Keratinocyte (primary cell): Measurements from ENCODE around the gene PLXND1. TPM values are rescaled to one million over a fixed set of nuclear protein-coding genes. Genes with fewer than 3 reads are reported as not detected.

Experiments
- DNase-seq: peaks from one replicate; pipeline ENCODE4 v3.0.0-alpha.2; 2011; ENCODE audit warnings: low read depth, missing footprints, low spot score
- FAIRE-seq: peaks from 2 replicates; lab custom pipeline; 2011; peaks lifted over from hg19 to GRCh38; lab: Jason Lieb, UNC
- H2AFZ ChIP-seq: 2 replicates; pipeline ENCODE4 v1.6.0; 2012; ENCODE audit warnings: low read length, control low read depth, inconsistent platforms; ENCODE audit not compliant: control insufficient read depth
- H3K27ac ChIP-seq: 2 replicates; pipeline ENCODE4 v1.5.1; 2011; ENCODE audit warnings: low read length; ENCODE audit not compliant: control insufficient read depth, insufficient read depth
- H3K27me3 ChIP-seq: 3 replicates; pipeline ENCODE4 v1.6.0; 2011; ENCODE audit warnings: low read length; ENCODE audit not compliant: control insufficient read depth, insufficient read depth; ENCODE audit errors: extremely low read depth
- H3K36me3 ChIP-seq, 2 experiments: 2 replicates in 1 of 2; 3 replicates in 1 of 2; pipeline ENCODE4 v1.5.1; 2011; ENCODE audit warnings: low read length in 2 of 2, mild to moderate bottlenecking in 1 of 2; ENCODE audit not compliant: control insufficient read depth in 2 of 2, insufficient read depth in 2 of 2; ENCODE audit errors: extremely low read depth in 1 of 2
- H3K4me1 ChIP-seq: 3 replicates; pipeline ENCODE4 v1.5.1; 2011; ENCODE audit warnings: low read length; ENCODE audit not compliant: control insufficient read depth, insufficient read depth; ENCODE audit errors: extremely low read depth
- H3K4me2 ChIP-seq: 3 replicates; pipeline ENCODE4 v1.6.0; 2011; ENCODE audit warnings: low read depth, low read length; ENCODE audit not compliant: control insufficient read depth, insufficient read depth; ENCODE audit errors: extremely low read depth
- H3K4me3 ChIP-seq, 3 experiments: fragments of 200-600 bp in 1 of 3; sonication (generic) in 1 of 3; 2 replicates in 2 of 3; 3 replicates in 1 of 3; pipeline ENCODE4 v1.5.1; 2011 to 2016; ENCODE audit warnings: low read length in 3 of 3, mild to moderate bottlenecking in 3 of 3, control low read depth in 2 of 3, inconsistent platforms in 1 of 3, low read depth in 1 of 3, mixed read lengths in 1 of 3, mixed run types in 1 of 3, moderate library complexity in 1 of 3; ENCODE audit not compliant: control insufficient read depth in 2 of 3, insufficient read depth in 2 of 3; ENCODE audit errors: extremely low read depth in 1 of 3
- H3K79me2 ChIP-seq: 2 replicates; pipeline ENCODE4 v1.6.0; 2012; ENCODE audit warnings: low read length; ENCODE audit not compliant: control insufficient read depth, insufficient read depth
- H3K9ac ChIP-seq: 3 replicates; pipeline ENCODE4 v1.6.0; 2011; ENCODE audit warnings: low read length; ENCODE audit not compliant: control insufficient read depth, insufficient read depth; ENCODE audit errors: extremely low read depth
- H3K9me1 ChIP-seq: 3 replicates; pipeline ENCODE4 v1.6.0; 2011; ENCODE audit warnings: low read length; ENCODE audit not compliant: control insufficient read depth, insufficient read depth; ENCODE audit errors: extremely low read depth
- H3K9me3 ChIP-seq: 2 replicates; pipeline ENCODE4 v1.5.1; 2012; ENCODE audit warnings: low read depth, low read length; ENCODE audit not compliant: control insufficient read depth
- H4K20me1 ChIP-seq: 3 replicates; pipeline ENCODE4 v1.6.0; 2011; ENCODE audit warnings: low read length; ENCODE audit not compliant: control insufficient read depth, insufficient read depth; ENCODE audit errors: extremely low read depth
- EZH2 ChIP-seq: IDR thresholded peaks from one replicate; pipeline ENCODE4 v1.6.1; 2012; ENCODE audit warnings: inconsistent platforms, mild to moderate bottlenecking, low read length, moderate library complexity
- dilution Hi-C: fragments of 300-500 bp; cut with MboI; formaldehyde crosslinking; loops from one replicate; pipeline ENCODE4 v1.7.0; 2020; ENCODE audit warnings: low sequenced_read_pairs; ENCODE audit not compliant: extremely low pct_ligation_motif_present
- polyA plus RNA-seq, 5 experiments: library from polyadenylated mRNA; depleted of rRNA in 3 of 5; stranded (reverse) in 3 of 5; stranded (forward) in 1 of 5; unstranded in 1 of 5; fragments of >200 nt; gene quantifications; 1 replicate in 1 of 5; 2 replicates in 3 of 5; 3 replicates in 1 of 5; pipeline versions ENCODE4 v1.2.1 to v1.2.3, GENCODE V29; 2011 to 2012; ENCODE audit warnings: missing spikeins in 2 of 5, low read depth in 1 of 5, low replicate concordance in 1 of 5
- TF ChIP-seq, protein P1 (sequence below), 3 experiments: IDR thresholded peaks in 1 of 3; conservative IDR thresholded peaks in 1 of 3; optimal IDR thresholded peaks in 1 of 3; 2 replicates in 2 of 3; 3 replicates in 1 of 3; pipeline versions ENCODE3 to v1.5.1; 2011; ENCODE audit warnings: low read length in 3 of 3, mild to moderate bottlenecking in 3 of 3, moderate library complexity in 2 of 3, control low read depth in 1 of 3, inconsistent platforms in 1 of 3; ENCODE audit not compliant: insufficient read depth in 2 of 3; ENCODE audit errors: extremely low read depth in 1 of 3

PLXND1 gene
- polyA plus RNA-seq, 1 donor (not counting 4 experiments of a cell fraction or from before 2014, with no cell fraction given), result 0.09 TPM

DNA sequence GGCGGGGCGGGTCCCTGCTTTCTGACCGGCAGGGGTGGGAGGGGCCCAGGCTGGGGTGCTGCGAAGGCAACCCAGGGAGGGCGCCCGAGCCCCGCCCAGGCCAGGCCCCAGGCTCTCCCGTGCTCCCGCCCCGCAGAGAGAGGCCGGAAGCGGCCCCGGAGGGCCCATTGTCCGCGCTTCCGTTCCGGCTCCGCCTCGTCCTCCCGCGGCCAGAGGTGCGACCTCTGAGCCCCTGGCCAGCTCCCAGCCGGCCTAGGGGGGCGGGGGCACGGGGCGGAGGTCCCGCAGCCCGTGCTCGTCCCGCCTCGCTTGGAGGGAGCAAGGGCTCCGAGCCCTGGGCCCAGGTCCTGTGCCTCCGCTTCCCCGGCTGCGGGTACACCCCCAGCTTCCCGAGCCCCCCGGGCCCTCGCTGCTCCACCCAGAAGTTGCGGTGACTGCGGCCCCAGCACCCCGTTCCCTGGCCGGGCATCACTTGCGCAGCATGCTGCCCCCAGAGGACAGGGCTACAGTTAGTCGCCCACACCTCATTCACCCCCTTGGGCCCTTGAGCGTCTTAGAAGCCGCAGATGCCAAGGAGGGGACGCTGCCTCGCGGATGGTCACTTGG lies 20.4 kb upstream of the PLXND1 start:
- DNase-seq, result no peak
- Histone ChIP-seq H2AFZ (peak overlapping the region; percentile 97), H3K4me2 (peak overlapping the region; percentile 94), H4K20me1 (no peaks in the 10 kb centered on the region), H3K4me3 (peak overlapping the region; percentile 41 to 73 (median 68)), H3K36me3 (no peaks in the 10 kb centered on the region), H3K4me1 (peaks cover 26% of the 10 kb centered on the region), H3K79me2 (no peaks in the 10 kb centered on the region), H3K9me1 (no peaks in the 10 kb centered on the region), H3K9me3 (no peaks in the 10 kb centered on the region), H3K9ac (peak overlapping the region; percentile 82), H3K27ac (peak overlapping the region; percentile 90), H3K27me3 (no peaks in the 10 kb centered on the region)
- dilution Hi-C loops, result no loop called here
- TF ChIP-seq EZH2, result no peak
- TF ChIP-seq, protein P1, sequence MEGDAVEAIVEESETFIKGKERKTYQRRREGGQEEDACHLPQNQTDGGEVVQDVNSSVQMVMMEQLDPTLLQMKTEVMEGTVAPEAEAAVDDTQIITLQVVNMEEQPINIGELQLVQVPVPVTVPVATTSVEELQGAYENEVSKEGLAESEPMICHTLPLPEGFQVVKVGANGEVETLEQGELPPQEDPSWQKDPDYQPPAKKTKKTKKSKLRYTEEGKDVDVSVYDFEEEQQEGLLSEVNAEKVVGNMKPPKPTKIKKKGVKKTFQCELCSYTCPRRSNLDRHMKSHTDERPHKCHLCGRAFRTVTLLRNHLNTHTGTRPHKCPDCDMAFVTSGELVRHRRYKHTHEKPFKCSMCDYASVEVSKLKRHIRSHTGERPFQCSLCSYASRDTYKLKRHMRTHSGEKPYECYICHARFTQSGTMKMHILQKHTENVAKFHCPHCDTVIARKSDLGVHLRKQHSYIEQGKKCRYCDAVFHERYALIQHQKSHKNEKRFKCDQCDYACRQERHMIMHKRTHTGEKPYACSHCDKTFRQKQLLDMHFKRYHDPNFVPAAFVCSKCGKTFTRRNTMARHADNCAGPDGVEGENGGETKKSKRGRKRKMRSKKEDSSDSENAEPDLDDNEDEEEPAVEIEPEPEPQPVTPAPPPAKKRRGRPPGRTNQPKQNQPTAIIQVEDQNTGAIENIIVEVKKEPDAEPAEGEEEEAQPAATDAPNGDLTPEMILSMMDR (optimal IDR thresholded peaks at IDR 0.05 in 1 of 3, IDR thresholded peaks at IDR 0.05 in 1 of 3, conservative IDR thresholded peaks at IDR 0.05 in 1 of 3; ENCODE audit: extremely low read depth in 1 of 3, insufficient read depth in 2 of 3, low read length in 3 of 3), result peak in 1 of 3 experiments; percentile 9
- no peak for FAIRE-seq

- Histone ChIP-seq H2AFZ (peak overlapping the region; percentile 44), H3K9me1 (no peaks in the 10 kb centered on the region), H3K36me3 (no peaks in the 10 kb centered on the region), H4K20me1 (no peaks in the 10 kb centered on the region), H3K4me2 (no peak overlapping the region), H3K27ac (no peak overlapping the region), H3K27me3 (no peaks in the 10 kb centered on the region), H3K4me3 (no peak overlapping the region), H3K4me1 (peaks cover 26% of the 10 kb centered on the region), H3K9ac (no peak overlapping the region), H3K9me3 (no peaks in the 10 kb centered on the region), H3K79me2 (no peaks in the 10 kb centered on the region)
- DNase-seq (no peak), FAIRE-seq (no peak)
- dilution Hi-C loops, result no loop called here
- TF ChIP-seq, protein P1 (optimal IDR thresholded peaks at IDR 0.05 in 1 of 3, IDR thresholded peaks at IDR 0.05 in 1 of 3, conservative IDR thresholded peaks at IDR 0.05 in 1 of 3; ENCODE audit: extremely low read depth in 1 of 3, insufficient read depth in 2 of 3, low read length in 3 of 3), result peak in 2 of 3 experiments; percentile 18 to 25
- no peak for TF ChIP-seq EZH2
Measured at GRCh38 chr3:129625072-129625874, 18.8 kb upstream of the PLXND1 start.
